HG02884 (cell line): ENCODE data around the gene POLR2H.

ENCODE experiments used
- ATAC-seq: cut with Tn5 transposase; IDR thresholded peaks from one replicate; pipeline ENCODE4 v1.9.1; 2021; ENCODE audit warnings: mild to moderate bottlenecking, moderate library complexity; ENCODE audit not compliant: unreplicated experiment

POLR2H gene

GRCh38 chr3:184368116-184368515, 6.6 kb downstream of the POLR2H start:
- ATAC-seq, result no peak

DNA sequence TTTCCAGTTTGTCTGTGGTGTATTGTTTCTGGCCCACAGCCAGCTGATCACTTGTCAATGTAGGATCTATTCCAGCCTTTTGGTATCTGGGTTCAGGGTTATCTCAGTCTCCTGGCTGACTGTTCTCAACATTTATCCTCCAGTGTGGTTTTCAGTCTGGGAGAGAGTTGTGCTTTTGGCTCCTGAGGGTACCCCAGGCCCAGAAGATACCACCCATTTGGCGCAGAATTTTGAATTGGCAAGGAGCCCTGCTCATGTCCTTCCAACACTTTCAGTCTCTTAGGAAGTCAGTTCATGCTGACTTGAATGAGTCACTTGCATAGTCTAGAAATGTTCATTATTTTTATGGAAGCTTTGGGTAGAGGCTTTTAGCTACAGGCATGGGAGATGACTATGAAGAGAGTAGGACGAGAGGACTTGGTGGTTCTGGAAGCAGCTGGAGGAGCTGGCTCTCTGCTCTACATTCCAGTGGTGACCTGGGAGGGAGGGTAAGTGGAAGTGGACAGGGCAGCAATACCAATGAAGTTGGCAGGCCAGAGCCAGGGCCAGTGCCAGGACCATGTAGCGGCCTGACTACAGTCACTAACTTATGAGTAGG, 7.2 kb downstream of the POLR2H start:
- no peak for ATAC-seq

DNA sequence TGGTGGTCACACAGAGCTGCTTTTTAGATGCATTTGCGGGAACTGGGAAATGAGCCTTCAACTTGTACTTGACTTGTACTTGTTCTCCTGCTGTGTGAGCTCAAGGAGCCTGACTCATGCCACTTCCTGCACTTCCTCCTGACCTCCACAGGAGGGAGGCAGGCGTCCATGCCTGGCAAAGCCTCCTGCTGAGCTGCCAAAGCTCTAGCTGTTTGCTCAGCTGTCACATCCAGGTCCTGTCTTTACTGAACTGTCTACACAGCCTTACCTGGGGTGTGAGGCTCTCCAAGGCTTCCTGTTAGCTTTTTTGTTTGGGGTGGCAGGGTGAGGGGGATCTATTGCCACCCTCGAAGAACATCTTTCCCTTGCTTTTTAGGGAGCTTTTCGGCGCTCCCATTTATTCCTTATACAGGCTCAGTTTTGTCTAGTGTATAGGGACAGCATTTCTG, 10.1 kb downstream of the POLR2H start:
- ATAC-seq, result peak; percentile 70

GRCh38 chr3:184372296-184372821, 10.8 kb downstream of the POLR2H start:
- ATAC-seq, result no peak

DNA sequence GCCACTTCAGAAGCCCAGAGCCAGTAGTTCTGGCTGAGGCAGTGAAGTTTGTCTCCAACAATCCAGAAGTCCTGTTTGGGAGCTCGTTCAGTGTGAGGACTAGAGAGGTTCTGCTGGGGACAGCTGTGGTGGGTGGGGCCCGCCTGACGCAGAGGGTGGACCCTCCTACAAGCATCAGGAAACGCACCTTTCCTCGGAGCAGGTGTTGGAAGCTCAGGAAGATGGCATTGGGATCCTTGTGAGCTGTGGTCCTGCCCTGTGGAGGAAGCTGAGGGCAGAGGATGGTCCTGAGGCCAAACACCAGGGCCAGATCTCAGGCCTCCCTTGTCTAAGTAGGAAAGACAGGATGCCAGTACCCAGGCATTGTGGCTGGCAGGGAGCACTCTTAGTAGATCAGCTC, 11.4 kb downstream of the POLR2H start:
- no peak for ATAC-seq

- ATAC-seq, result no peak
Measured at GRCh38 chr3:184373422-184373821, 11.9 kb downstream of the POLR2H start.

DNA sequence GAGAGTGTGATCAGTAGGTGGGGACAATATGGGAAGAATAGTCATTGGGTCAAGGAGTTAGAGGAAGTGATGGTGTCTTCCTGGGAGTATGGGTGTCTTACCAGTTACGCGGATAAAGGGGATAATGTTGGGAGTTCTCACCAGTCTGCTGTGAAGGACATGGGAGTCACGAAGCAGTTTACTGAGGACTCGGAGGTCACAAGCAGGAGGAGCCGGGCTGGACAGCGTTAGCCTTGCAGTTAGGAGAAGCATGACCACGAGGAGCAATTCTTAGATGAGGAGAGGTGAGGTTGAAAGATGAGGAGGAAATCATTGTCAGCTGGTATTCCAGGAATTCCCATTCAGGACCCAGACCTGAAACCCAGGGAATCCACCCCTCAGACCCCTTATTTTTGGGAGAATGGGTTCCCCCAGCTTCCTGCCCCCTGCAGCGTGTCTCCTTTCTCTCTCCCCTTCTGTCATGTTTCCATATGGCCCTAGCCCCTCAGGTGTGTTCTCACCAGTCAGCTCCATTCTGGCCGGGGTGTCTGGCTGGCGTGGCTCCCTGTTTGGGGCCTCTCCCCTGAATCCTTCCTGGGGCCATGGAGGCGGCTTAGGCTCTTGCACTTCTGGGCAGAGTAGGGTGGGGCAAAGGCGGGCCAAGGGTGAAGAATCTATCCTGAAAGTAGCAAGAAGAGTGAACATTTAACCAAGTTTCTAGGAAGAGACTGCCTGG, 14.4 kb downstream of the POLR2H start:
- ATAC-seq, result no peak

DNA sequence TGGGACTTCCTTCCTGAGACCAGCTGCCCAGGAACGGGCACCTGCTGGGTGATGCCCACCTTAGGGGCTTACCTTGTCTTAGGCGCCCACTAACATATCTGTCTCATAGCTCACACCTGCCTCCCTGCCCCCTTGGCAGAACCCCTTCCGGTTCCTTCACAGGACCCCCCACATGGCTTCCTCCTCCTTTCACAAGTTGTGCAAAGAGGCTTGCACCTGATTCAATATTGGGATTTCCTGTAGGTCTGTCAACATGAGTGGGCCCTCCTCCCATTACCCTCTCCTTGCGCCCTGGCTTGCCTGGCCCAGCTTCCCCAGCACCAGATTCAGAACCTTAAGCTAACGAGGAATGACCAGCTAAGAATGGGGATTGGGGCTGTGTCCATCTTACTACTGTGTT, 15.9 kb downstream of the POLR2H start:
- no peak for ATAC-seq

DNA sequence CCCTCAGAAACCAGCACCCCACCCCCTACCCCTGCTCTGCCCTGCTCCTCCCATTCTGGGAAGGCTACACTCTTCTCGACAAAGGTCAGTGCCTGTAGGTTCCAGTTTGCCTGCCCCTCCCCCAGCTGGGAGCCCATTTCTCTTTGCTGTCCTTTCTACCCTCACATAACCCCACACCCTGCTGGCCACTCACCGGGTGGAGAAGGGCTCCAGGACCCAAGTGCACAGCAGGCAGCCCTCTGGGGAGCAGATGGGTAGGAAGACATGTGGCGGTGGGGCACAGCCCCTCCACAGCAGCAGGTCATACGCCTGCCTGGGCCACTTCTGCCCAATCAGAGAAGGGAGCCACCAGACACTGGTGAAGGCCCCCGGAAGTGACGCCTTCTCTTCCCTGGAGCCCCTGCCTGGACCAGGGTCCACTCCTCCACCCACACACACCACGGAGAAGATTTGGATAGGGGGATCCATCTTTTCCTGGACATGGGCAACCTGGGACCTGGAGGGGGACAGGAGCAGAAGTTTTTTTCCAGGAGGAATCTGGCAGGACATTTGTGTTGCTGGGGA, 16.5 kb downstream of the POLR2H start, which contains the start of gene THPO:
TSS of gene THPO (minus strand) at position 326 of the 564 bp plus-strand sequence. CDS start 1,948 bp downstream, outside the sequence.
- ATAC-seq, result no peak

GRCh38 chr3:184378651-184379357, 17.3 kb downstream of the POLR2H start:
- ATAC-seq, result no peak

GRCh38 chr3:184379358-184380184, 18.1 kb downstream of the POLR2H start, which contains the start of gene CHRD:
Gene CHRD, plus strand, starts transcription at chr3:184380054. Its CDS starts 265 bp downstream, at chr3:184380319.
- no peak for ATAC-seq

GRCh38 chr3:184380185-184380626, 18.7 kb downstream of the POLR2H start:
- ATAC-seq, result no peak

GRCh38 chr3:184380627-184381260, 19.2 kb downstream of the POLR2H start:
- no peak for ATAC-seq

GRCh38 chr3:184381261-184382224, 20.0 kb downstream of the POLR2H start:
- ATAC-seq, result no peak

GRCh38 chr3:184382326-184383032, 21.0 kb downstream of the POLR2H start:
- ATAC-seq, result no peak

DNA sequence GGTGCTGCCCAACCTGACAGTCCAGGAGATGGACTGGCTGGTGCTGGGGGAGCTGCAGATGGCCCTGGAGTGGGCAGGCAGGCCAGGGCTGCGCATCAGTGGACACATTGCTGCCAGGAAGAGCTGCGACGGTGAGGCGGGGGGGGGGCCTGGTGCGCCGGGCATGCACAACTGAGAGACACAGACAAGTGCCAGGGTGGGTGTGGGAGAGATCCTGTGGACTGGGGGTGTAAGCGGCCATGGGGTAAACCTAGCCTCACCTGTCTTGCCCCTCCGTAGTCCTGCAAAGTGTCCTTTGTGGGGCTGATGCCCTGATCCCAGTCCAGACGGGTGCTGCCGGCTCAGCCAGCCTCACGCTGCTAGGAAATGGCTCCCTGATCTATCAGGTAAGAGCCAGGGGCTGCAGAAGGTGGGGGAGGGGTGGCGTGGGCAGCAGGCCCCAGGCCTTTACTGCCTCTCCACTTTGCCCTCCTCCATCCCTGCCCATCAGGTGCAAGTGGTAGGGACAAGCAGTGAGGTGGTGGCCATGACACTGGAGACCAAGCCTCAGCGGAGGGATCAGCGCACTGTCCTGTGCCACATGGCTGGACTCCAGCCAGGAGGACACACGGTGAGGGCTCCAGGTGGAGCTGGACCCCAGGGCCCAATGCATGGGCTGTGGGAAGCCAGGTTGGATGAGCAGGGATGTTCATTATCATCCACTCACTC, 21.7 kb downstream of the POLR2H start:
- ATAC-seq, result no peak

DNA sequence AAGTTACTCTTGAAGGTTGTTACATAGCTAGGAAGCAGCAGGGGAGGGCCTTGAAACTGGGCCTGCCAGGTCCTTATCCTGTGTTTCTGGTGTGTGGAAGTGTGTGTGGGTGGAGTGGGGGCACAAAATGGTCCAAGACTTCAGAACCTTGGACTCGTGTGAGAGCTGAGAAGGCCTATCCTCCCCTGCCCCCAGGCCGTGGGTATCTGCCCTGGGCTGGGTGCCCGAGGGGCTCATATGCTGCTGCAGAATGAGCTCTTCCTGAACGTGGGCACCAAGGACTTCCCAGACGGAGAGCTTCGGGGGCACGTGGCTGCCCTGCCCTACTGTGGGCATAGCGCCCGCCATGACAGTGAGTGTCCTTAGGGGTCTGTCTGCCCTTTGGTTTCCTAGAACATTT, 22.8 kb downstream of the POLR2H start:
- ATAC-seq, result no peak
